Liver (tissue), 9 donors: ENCODE measurements around the gene CKMT2. TPM values are rescaled to one million over a fixed set of nuclear protein-coding genes. Genes with fewer than 3 reads are reported as not detected.

Experiments used
- DNase-seq: peaks from one replicate; pipeline ENCODE4 v3.0.0-alpha.2; 2017; ENCODE audit warnings: low spot score
- H3K27ac ChIP-seq, 2 donors: one replicate each; pipeline ENCODE4 v1.7.0; 2013; ENCODE audit warnings: inconsistent platforms in 2 of 2, low read length in 2 of 2, control low read depth in 1 of 2, low read depth in 1 of 2, mild to moderate bottlenecking in 1 of 2
- H3K27me3 ChIP-seq, 4 donors: one replicate each; pipeline versions ENCODE4 v1.6.1 to v1.7.0; 2013; ENCODE audit warnings: low read length in 3 of 4, inconsistent platforms in 1 of 4, mild to moderate bottlenecking in 1 of 4, moderate library complexity in 1 of 4; ENCODE audit not compliant: control insufficient read depth in 4 of 4, insufficient read depth in 4 of 4
- H3K36me3 ChIP-seq, 4 donors: one replicate each; pipeline versions ENCODE4 v1.6.1 to v1.7.0; 2013; ENCODE audit warnings: low read length in 3 of 4, mild to moderate bottlenecking in 3 of 4, low read depth in 1 of 4, moderate library complexity in 1 of 4; ENCODE audit not compliant: control insufficient read depth in 4 of 4, insufficient read depth in 3 of 4
- H3K4me1 ChIP-seq, 4 donors: one replicate each; pipeline versions ENCODE4 v1.6.1 to v1.7.0; 2013; ENCODE audit warnings: low read length in 3 of 4, mild to moderate bottlenecking in 3 of 4, moderate library complexity in 1 of 4; ENCODE audit not compliant: control insufficient read depth in 4 of 4, insufficient read depth in 4 of 4
- H3K4me3 ChIP-seq, 3 donors: one replicate each; pipeline versions ENCODE4 v1.6.1 to v1.7.0; 2013; ENCODE audit warnings: low read length in 3 of 3, control low read depth in 1 of 3, low read depth in 1 of 3, mild to moderate bottlenecking in 1 of 3
- H3K9ac ChIP-seq, 2 donors: one replicate each; pipeline ENCODE4 v1.7.0; 2013; ENCODE audit warnings: low read length in 2 of 2, mild to moderate bottlenecking in 2 of 2, moderate library complexity in 2 of 2, control low read depth in 1 of 2, low read depth in 1 of 2
- H3K9me3 ChIP-seq, 4 donors: one replicate each; pipeline versions ENCODE4 v1.6.1 to v1.7.0; 2013; ENCODE audit warnings: low read length in 3 of 4; ENCODE audit not compliant: control insufficient read depth in 4 of 4
- CTCF ChIP-seq: fragments of 150-350 bp; IDR thresholded peaks from 2 replicates; pipeline ENCODE4 v1.5.1; 2017; ENCODE audit warnings: improper control_type of control experiment, low read depth, low read length; ENCODE audit not compliant: missing input control
- EGR1 ChIP-seq, 2 donors: IDR thresholded peaks; 2 replicates each; pipeline ENCODE4 v1.6.1; 2016 to 2018; ENCODE audit warnings: antibody characterized with exemption in 2 of 2, low read depth in 2 of 2
- FOXA1 ChIP-seq: IDR thresholded peaks from 2 replicates; pipeline ENCODE4 v1.6.1; 2016; ENCODE audit warnings: antibody characterized with exemption
- FOXA2 ChIP-seq: IDR thresholded peaks from 2 replicates; pipeline ENCODE4 v1.6.1; 2016; ENCODE audit warnings: antibody characterized with exemption
- GABPA ChIP-seq, 2 donors: IDR thresholded peaks in 1 of 2; conservative IDR thresholded peaks in 1 of 2; 2 replicates each; pipeline ENCODE4 v1.6.1; 2016; ENCODE audit warnings: antibody characterized with exemption in 2 of 2, mild to moderate bottlenecking in 1 of 2, moderate library complexity in 1 of 2
- HNF4A ChIP-seq, 2 donors: conservative IDR thresholded peaks; 2 replicates each; pipeline ENCODE4 v1.6.1; 2016; ENCODE audit warnings: antibody characterized with exemption in 2 of 2, mild to moderate bottlenecking in 2 of 2
- HNF4G ChIP-seq: IDR thresholded peaks from 2 replicates; pipeline ENCODE4 v1.6.1; 2016; ENCODE audit warnings: antibody characterized with exemption
- JUND ChIP-seq, 2 donors: IDR thresholded peaks; 2 replicates each; pipeline ENCODE4 v1.6.1; 2016; ENCODE audit warnings: antibody characterized with exemption in 2 of 2
- MAX ChIP-seq: IDR thresholded peaks from 2 replicates; pipeline ENCODE4 v1.6.1; 2016; ENCODE audit warnings: antibody characterized with exemption
- NR2F2 ChIP-seq: IDR thresholded peaks from 2 replicates; pipeline ENCODE4 v1.6.1; 2016; ENCODE audit warnings: antibody characterized with exemption
- RAD21 ChIP-seq, 2 donors: IDR thresholded peaks; 2 replicates each; pipeline ENCODE4 v1.6.1; 2016; ENCODE audit warnings: antibody characterized with exemption in 2 of 2, mild to moderate bottlenecking in 2 of 2
- REST ChIP-seq: IDR thresholded peaks from 2 replicates; pipeline ENCODE4 v1.6.1; 2016; ENCODE audit warnings: antibody characterized with exemption, mild to moderate bottlenecking
- RXRA ChIP-seq, 2 donors: IDR thresholded peaks; 2 replicates each; pipeline ENCODE4 v1.6.1; 2017 to 2018; ENCODE audit warnings: antibody characterized with exemption in 2 of 2, mild to moderate bottlenecking in 1 of 2
- SP1 ChIP-seq: IDR thresholded peaks from 2 replicates; pipeline ENCODE4 v1.6.1; 2018; ENCODE audit warnings: antibody characterized with exemption, mild to moderate bottlenecking
- TAF1 ChIP-seq: conservative IDR thresholded peaks from 2 replicates; pipeline ENCODE4 v1.6.1; 2016; ENCODE audit warnings: antibody characterized with exemption, mild to moderate bottlenecking
- YY1 ChIP-seq: IDR thresholded peaks from 2 replicates; pipeline ENCODE4 v1.6.1; 2016; ENCODE audit warnings: antibody characterized with exemption, mild to moderate bottlenecking
- ZBTB33 ChIP-seq: IDR thresholded peaks from 2 replicates; pipeline ENCODE4 v1.6.1; 2016; ENCODE audit warnings: antibody characterized with exemption
- WGBS: extraction: QIAGEN DNeasy Blood & Tissue Kit; methylation state at CpG from one replicate; pipeline ENCODE4 v1.1.7; 2013; 5-methylcytosine and 5-hydroxymethylcytosine counted together
- polyA plus RNA-seq, 2 donors: library from polyadenylated mRNA; stranded (reverse) in 1 of 2; unstranded in 1 of 2; fragments of 200-250 nt in 1 of 2; fragments of >200 nt in 1 of 2; fragmentation: Nextera tagmentation in 1 of 2; extraction: Ambion mirVana in 1 of 2; gene quantifications; one replicate each; pipeline versions ENCODE4 v1.2.1 to v1.2.3, GENCODE V29; 2013 to 2015
- total RNA-seq, 2 donors: library from RNA; depleted of rRNA; stranded (reverse); fragments of >200 nt; gene quantifications; one replicate each; pipeline ENCODE4 v1.2.3, GENCODE V29; 2014
- TF ChIP-seq, protein P1 (sequence below): IDR thresholded peaks from 2 replicates; pipeline ENCODE4 v1.6.1; 2016; ENCODE audit warnings: antibody characterized with exemption
- donor health status: healthy.
- donor health status: healthy.
- donor health status: healthy.
- donor health status: healthy.
- donor health status: healthy.

The CKMT2 gene
- total and polyA plus RNA-seq, 4 donors, result 0.20 to 2.6 (median 0.82) TPM

DNA sequence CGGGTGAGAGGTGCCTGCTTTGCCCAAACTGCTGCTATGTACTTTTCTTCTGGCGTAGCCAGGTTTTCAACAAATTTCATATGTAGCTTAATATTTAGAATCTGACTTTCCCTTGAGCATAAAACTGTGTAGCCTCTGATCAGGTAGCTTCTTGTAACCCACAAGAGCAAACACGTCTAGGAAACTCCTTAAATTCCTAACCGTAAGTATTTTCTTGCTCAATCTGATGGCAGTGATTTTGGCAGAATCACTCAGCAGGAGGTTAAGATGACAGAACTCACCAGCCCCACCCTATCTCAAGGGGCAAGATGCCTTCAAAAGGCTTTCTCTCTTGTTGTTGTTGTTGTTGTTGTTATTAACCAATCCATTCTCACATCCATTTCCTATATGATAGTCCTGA, 20.8 kb downstream of the CKMT2 start (continued):
- TF ChIP-seq REST, result no peak
- TF ChIP-seq, protein P1, sequence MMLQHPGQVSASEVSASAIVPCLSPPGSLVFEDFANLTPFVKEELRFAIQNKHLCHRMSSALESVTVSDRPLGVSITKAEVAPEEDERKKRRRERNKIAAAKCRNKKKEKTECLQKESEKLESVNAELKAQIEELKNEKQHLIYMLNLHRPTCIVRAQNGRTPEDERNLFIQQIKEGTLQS, result no peak

GRCh38 chr5:81254886-81255559, 21.9 kb downstream of the CKMT2 start:
- no peak overlapping the region for H3K9ac ChIP-seq
- H3K9me3 ChIP-seq, result no peaks in the 10 kb centered on the region
- H3K36me3 ChIP-seq, result peaks cover 0 to 3% (median 1%) of the 10 kb centered on the region in 4 donors
- no peaks in the 10 kb centered on the region for H3K27me3 ChIP-seq
- H3K27ac ChIP-seq, result no peak overlapping the region
- WGBS, result 98% methylated on average over 21 of the region's 21 CpGs
- no peaks in the 10 kb centered on the region for H3K4me1 ChIP-seq
- TF ChIP-seq NR2F2, result no peak
- TF ChIP-seq SP1, result no peak
- no peak for TF ChIP-seq RXRA (IDR thresholded peaks at IDR 0.05)
- TF ChIP-seq, protein P1, result no peak
- no peak for TF ChIP-seq JUND (IDR thresholded peaks at IDR 0.05)
- no peak for TF ChIP-seq CTCF
- no peak for TF ChIP-seq EGR1 (IDR thresholded peaks at IDR 0.05; ENCODE audit: low read depth in 2 of 2)
- TF ChIP-seq FOXA2, result no peak
- TF ChIP-seq ZBTB33, result no peak
- no peak for TF ChIP-seq MAX
- no peak for TF ChIP-seq REST
- TF ChIP-seq RAD21 (IDR thresholded peaks at IDR 0.05), result no peak
- no peak for TF ChIP-seq TAF1
- no peak for TF ChIP-seq FOXA1
- no peak for TF ChIP-seq YY1
- no peak for TF ChIP-seq HNF4G
- no peak for TF ChIP-seq GABPA (IDR thresholded peaks at IDR 0.05 in 1 of 2, conservative IDR thresholded peaks at IDR 0.05 in 1 of 2)
- no peak for TF ChIP-seq HNF4A (conservative IDR thresholded peaks at IDR 0.05)
- H3K4me3 ChIP-seq, result no peak overlapping the region
- no peak for DNase-seq
